ENCODE results near the gene KRTAP13-3.

DNA sequence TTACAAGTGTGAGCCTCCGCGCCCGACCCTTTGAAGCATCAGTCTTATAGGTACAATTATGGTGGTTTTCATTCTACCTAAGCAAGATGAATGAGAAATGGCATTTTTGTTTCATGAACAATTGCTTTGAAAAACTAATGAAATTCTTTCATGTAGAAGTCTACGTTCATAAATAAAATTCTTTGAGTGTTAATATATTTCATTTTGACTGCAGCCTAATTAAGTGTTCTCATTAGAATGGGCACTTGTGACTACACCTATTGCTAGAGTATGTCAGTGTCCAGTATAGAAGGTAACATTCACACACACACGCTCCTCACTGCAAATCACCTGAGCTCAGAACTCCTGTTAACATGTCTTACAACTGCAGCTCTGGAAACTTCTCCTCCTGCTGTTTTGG, 14.2 kb upstream of the KRTAP13-3 start, which contains the start of gene KRTAP15-1:
- no peak for TF ChIP-seq RXRA (CRISPR knock-in tag; IDR thresholded peaks at IDR 0.05)
- TF ChIP-seq, protein P1, sequence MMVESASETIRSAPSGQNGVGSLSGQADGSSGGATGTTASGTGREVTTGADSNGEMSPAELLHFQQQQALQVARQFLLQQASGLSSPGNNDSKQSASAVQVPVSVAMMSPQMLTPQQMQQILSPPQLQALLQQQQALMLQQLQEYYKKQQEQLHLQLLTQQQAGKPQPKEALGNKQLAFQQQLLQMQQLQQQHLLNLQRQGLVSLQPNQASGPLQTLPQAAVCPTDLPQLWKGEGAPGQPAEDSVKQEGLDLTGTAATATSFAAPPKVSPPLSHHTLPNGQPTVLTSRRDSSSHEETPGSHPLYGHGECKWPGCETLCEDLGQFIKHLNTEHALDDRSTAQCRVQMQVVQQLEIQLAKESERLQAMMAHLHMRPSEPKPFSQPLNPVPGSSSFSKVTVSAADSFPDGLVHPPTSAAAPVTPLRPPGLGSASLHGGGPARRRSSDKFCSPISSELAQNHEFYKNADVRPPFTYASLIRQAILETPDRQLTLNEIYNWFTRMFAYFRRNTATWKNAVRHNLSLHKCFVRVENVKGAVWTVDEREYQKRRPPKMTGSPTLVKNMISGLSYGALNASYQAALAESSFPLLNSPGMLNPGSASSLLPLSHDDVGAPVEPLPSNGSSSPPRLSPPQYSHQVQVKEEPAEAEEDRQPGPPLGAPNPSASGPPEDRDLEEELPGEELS (CRISPR knock-in tag; IDR thresholded peaks at IDR 0.05): no peak
- TF ChIP-seq, protein P2, sequence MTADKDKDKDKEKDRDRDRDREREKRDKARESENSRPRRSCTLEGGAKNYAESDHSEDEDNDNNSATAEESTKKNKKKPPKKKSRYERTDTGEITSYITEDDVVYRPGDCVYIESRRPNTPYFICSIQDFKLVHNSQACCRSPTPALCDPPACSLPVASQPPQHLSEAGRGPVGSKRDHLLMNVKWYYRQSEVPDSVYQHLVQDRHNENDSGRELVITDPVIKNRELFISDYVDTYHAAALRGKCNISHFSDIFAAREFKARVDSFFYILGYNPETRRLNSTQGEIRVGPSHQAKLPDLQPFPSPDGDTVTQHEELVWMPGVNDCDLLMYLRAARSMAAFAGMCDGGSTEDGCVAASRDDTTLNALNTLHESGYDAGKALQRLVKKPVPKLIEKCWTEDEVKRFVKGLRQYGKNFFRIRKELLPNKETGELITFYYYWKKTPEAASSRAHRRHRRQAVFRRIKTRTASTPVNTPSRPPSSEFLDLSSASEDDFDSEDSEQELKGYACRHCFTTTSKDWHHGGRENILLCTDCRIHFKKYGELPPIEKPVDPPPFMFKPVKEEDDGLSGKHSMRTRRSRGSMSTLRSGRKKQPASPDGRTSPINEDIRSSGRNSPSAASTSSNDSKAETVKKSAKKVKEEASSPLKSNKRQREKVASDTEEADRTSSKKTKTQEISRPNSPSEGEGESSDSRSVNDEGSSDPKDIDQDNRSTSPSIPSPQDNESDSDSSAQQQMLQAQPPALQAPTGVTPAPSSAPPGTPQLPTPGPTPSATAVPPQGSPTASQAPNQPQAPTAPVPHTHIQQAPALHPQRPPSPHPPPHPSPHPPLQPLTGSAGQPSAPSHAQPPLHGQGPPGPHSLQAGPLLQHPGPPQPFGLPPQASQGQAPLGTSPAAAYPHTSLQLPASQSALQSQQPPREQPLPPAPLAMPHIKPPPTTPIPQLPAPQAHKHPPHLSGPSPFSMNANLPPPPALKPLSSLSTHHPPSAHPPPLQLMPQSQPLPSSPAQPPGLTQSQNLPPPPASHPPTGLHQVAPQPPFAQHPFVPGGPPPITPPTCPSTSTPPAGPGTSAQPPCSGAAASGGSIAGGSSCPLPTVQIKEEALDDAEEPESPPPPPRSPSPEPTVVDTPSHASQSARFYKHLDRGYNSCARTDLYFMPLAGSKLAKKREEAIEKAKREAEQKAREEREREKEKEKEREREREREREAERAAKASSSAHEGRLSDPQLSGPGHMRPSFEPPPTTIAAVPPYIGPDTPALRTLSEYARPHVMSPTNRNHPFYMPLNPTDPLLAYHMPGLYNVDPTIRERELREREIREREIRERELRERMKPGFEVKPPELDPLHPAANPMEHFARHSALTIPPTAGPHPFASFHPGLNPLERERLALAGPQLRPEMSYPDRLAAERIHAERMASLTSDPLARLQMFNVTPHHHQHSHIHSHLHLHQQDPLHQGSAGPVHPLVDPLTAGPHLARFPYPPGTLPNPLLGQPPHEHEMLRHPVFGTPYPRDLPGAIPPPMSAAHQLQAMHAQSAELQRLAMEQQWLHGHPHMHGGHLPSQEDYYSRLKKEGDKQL (CRISPR knock-in tag; IDR thresholded peaks at IDR 0.05; ENCODE audit: low read depth): no peak
- TF ChIP-seq POLR2A (IDR thresholded peaks at IDR 0.05; ENCODE audit: insufficient read depth in 1 of 2, low read depth in 2 of 2, low read length in 2 of 2): no peak
- TF ChIP-seq CTCF (CRISPR knock-in tag; IDR thresholded peaks at IDR 0.05): no peak
- TF ChIP-seq NR0B2 (CRISPR knock-in tag; IDR thresholded peaks at IDR 0.05): no peak
- no peak for TF ChIP-seq ZNF646 (CRISPR knock-in tag; IDR thresholded peaks at IDR 0.05)
- TF ChIP-seq CREB1 (IDR thresholded peaks at IDR 0.05): no peak
- no peak for TF ChIP-seq CREB1 (CRISPR knock-in tag; IDR thresholded peaks at IDR 0.05)

All from HepG2 (cell line).